K562 (cell line): Measurements from ENCODE around the gene PSMD9. TPM values are rescaled to one million over a fixed set of nuclear protein-coding genes. Genes with fewer than 3 reads are reported as not detected.

Experiments
- ATAC-seq: fragments of 200-7000 bp; cut with Tn5 transposase; 3 replicates; pipeline ENCODE4 v1.9.1; 2020; ENCODE audit warnings: moderate library complexity
- BruUV-seq: library from RNA; stranded (reverse); fragments of 400-500 nt; replicated peaks from 2 replicates; lab custom pipeline; 2021; lab: Mats Ljungman, UMichigan
- CTCF ChIA-PET: fragments of 300-600 bp; formaldehyde crosslinking; extraction: SDS; loops from one replicate; lab custom pipeline; 2021; ENCODE audit warnings: low intra/inter-chr PET ratio; lab: Yijun Ruan, JAX
- POLR2A ChIA-PET: fragments of 300-600, 350-650 bp; sonication (Branson Sonifier 250); formaldehyde crosslinking; extraction: SDS; loops from one replicate; lab custom pipeline; 2021; ENCODE audit warnings: antibody characterized with exemption, inconsistent platforms; lab: Yijun Ruan, JAX
- DNase-seq, 4 experiments: peaks; one replicate each; pipeline versions ENCODE4 v3.0.0 to v3.0.0-alpha.2; 2011 to 2018; ENCODE audit warnings: low spot score in 3 of 4, mixed read lengths in 3 of 4; ENCODE audit errors: extremely low read depth in 1 of 4
- FAIRE-seq: peaks from 2 replicates; lab custom pipeline; 2011; peaks lifted over from hg19 to GRCh38; lab: Jason Lieb, UNC
- H2AFZ ChIP-seq: 2 replicates; pipeline ENCODE4 v1.6.0; 2011; ENCODE audit warnings: low read depth, low read length, control low read depth, inconsistent platforms
- H3K27ac ChIP-seq: fragments of 200-600 bp; 3 replicates; pipeline ENCODE4 v1.8.0; 2011; ENCODE audit warnings: low read depth, mild to moderate bottlenecking, control low read depth, inconsistent platforms, low read length, moderate library complexity, mixed read lengths; ENCODE audit errors: extremely low read depth
- H3K27me3 ChIP-seq, 2 experiments: fragments of 300-600 bp in 1 of 2; 2 replicates in 1 of 2; 3 replicates in 1 of 2; pipeline versions ENCODE4 v1.6.0 to v1.8.0; 2011; ENCODE audit warnings: inconsistent platforms in 2 of 2, low read length in 2 of 2, mild to moderate bottlenecking in 1 of 2, mixed read lengths in 1 of 2, moderate library complexity in 1 of 2; ENCODE audit not compliant: control insufficient read depth in 2 of 2, insufficient read depth in 2 of 2
- H3K36me3 ChIP-seq: fragments of 300-600 bp; 3 replicates; pipeline ENCODE4 v1.8.0; 2011; ENCODE audit warnings: mild to moderate bottlenecking, low read length, inconsistent platforms; ENCODE audit not compliant: control insufficient read depth, insufficient read depth
- H3K4me1 ChIP-seq, 2 experiments: fragments of 200-600 bp in 1 of 2; replicated peaks in 1 of 2; 2 replicates in 1 of 2; 3 replicates in 1 of 2; pipeline versions ENCODE4 v1.5.1 to v1.8.0; 2011; ENCODE audit warnings: inconsistent platforms in 2 of 2, low read length in 2 of 2, mild to moderate bottlenecking in 1 of 2, mixed read lengths in 1 of 2, moderate library complexity in 1 of 2; ENCODE audit not compliant: control insufficient read depth in 2 of 2, insufficient read depth in 2 of 2
- H3K4me2 ChIP-seq: 2 replicates; pipeline ENCODE4 v1.6.1; 2011; ENCODE audit warnings: low read length, control low read depth, inconsistent platforms, mixed read lengths; ENCODE audit not compliant: insufficient read depth
- H3K4me3 ChIP-seq: fragments of 200-600 bp; sonication (generic), shearing (Covaris generic); 2 replicates; pipeline ENCODE4 v1.5.1; 2016; ENCODE audit warnings: control low read depth, inconsistent platforms
- H3K79me2 ChIP-seq: fragments of 200-600 bp; 3 replicates; pipeline ENCODE4 v1.8.0; 2011; ENCODE audit warnings: low read length, inconsistent platforms; ENCODE audit not compliant: control insufficient read depth, insufficient read depth
- H3K9ac ChIP-seq, 2 experiments: 2 replicates each; pipeline versions ENCODE4 v1.6.0 to v1.6.1; 2011; ENCODE audit warnings: low read depth in 2 of 2, low read length in 2 of 2, control low read depth in 1 of 2, inconsistent platforms in 1 of 2, mild to moderate bottlenecking in 1 of 2, mixed read lengths in 1 of 2; ENCODE audit not compliant: insufficient read depth in 1 of 2
- H3K9me1 ChIP-seq: one replicate; pipeline ENCODE4 v1.6.0; 2011; ENCODE audit warnings: inconsistent platforms, mild to moderate bottlenecking, low read length, moderate library complexity; ENCODE audit not compliant: control insufficient read depth, insufficient read depth
- H3K9me3 ChIP-seq: replicated peaks from 2 replicates; pipeline ENCODE4 v1.5.1; 2011; ENCODE audit warnings: low read depth, low read length, inconsistent platforms; ENCODE audit not compliant: control insufficient read depth, insufficient read depth
- H4K20me1 ChIP-seq: replicated peaks from 2 replicates; pipeline ENCODE4 v1.6.1; 2011; ENCODE audit warnings: low read length, inconsistent platforms, mixed read lengths; ENCODE audit not compliant: control insufficient read depth, insufficient read depth
- ADNP ChIP-seq: fragments of 200-800 bp; sonication (Bioruptor generic); IDR thresholded peaks from 2 replicates; pipeline ENCODE4 v1.6.1; 2016; ENCODE audit warnings: missing genetic modification characterization, missing compliant biosample characterization
- ARHGAP35 ChIP-seq: fragments of 450-650 bp; IDR thresholded peaks from 2 replicates; pipeline ENCODE4 v1.6.1; 2018; ENCODE audit not compliant: partially characterized antibody
- CCNT2 ChIP-seq: IDR thresholded peaks from 2 replicates; pipeline ENCODE4 v1.6.1; 2011; ENCODE audit warnings: borderline replicate concordance, low read depth, mild to moderate bottlenecking, moderate library complexity, mixed read lengths, low read length; ENCODE audit not compliant: insufficient read length; ENCODE audit errors: extremely low read depth
- HINFP ChIP-seq: fragments of 450-650 bp; conservative IDR thresholded peaks from 2 replicates; pipeline ENCODE4 v1.6.1; 2016; ENCODE audit warnings: missing genetic modification characterization, low read depth, mild to moderate bottlenecking, control low read depth, missing compliant biosample characterization
- JUNB ChIP-seq: fragments of 450-650 bp; formaldehyde crosslinking; conservative IDR thresholded peaks from 2 replicates; pipeline ENCODE4 v1.4.0; 2020; ENCODE audit warnings: mild to moderate bottlenecking
- KDM2B ChIP-seq: fragments of 250-450 bp; sonication (Bioruptor Pico); IDR thresholded peaks from 2 replicates; pipeline ENCODE4 v1.8.0; 2021; ENCODE audit warnings: mild to moderate bottlenecking, moderate library complexity
- KDM5B ChIP-seq: fragments of 200-600 bp; sonication (generic); IDR thresholded peaks from 2 replicates; pipeline ENCODE4 v1.6.1; 2012; ENCODE audit warnings: low read depth, mild to moderate bottlenecking, moderate library complexity, low read length, control low read depth, inconsistent platforms; ENCODE audit not compliant: insufficient replicate concordance
- PRDM10 ChIP-seq: fragments of 450-650 bp; IDR thresholded peaks from 2 replicates; pipeline ENCODE4 v1.6.1; 2018; ENCODE audit not compliant: partially characterized antibody
- PREB ChIP-seq: sonication (generic); formaldehyde crosslinking; IDR thresholded peaks from 2 replicates; pipeline ENCODE4 v1.8.1; 2023; ENCODE audit warnings: mild to moderate bottlenecking, missing genetic modification reagents
- PYGO2 ChIP-seq: fragments of 450-650 bp; IDR thresholded peaks from 2 replicates; pipeline ENCODE4 v1.6.1; 2016; ENCODE audit warnings: mild to moderate bottlenecking, missing genetic modification characterization, moderate library complexity, missing compliant biosample characterization
- RBFOX2 ChIP-seq: fragments of 200-400 bp; formaldehyde crosslinking; IDR thresholded peaks from 2 replicates; pipeline ENCODE4 v1.6.1; 2017; ENCODE audit warnings: low read depth, mild to moderate bottlenecking, low read length, moderate library complexity
- ZNF165 ChIP-seq: fragments of 250-450 bp; sonication (Bioruptor Pico); IDR thresholded peaks from 2 replicates; pipeline ENCODE4 v1.4.0; 2020; ENCODE audit warnings: borderline replicate concordance
- ZNF224 ChIP-seq: sonication (generic); formaldehyde crosslinking; IDR thresholded peaks from 2 replicates; pipeline ENCODE4 v1.8.0; 2022; ENCODE audit warnings: mild to moderate bottlenecking, missing genetic modification reagents
- WGBS: fragments of 100-300 bp; shearing (Covaris generic); methylation state at CpG from one replicate; pipeline ENCODE4 v1.1.6; 2016; ENCODE audit warnings: low coverage, mixed read lengths; ENCODE audit not compliant: insufficient coverage; ENCODE audit errors: missing lambda C conversion rate; 5-methylcytosine and 5-hydroxymethylcytosine counted together
- in situ Hi-C: fragments of 300-500 bp; cut with MboI; formaldehyde crosslinking; loops from 4 replicates; pipeline ENCODE4 v1.15.0; 2018; ENCODE audit warnings: inconsistent platforms, mixed read lengths
- intact Hi-C: fragments of 100-400 bp; cut with micrococcal nuclease; formaldehyde crosslinking; loops from 2 replicates; pipeline ENCODE4 v1.14.2; 2022
- polyA plus RNA-seq, 8 experiments: library from polyadenylated mRNA; depleted of rRNA in 4 of 8; stranded (reverse) in 5 of 8; unstranded in 3 of 8; fragments of >200 nt; fragmentation: Nextera tagmentation in 2 of 8; fragmentation: Illumina TruSeq in 1 of 8; extraction: Ambion mirVana in 2 of 8; extraction: Trizol in 1 of 8; gene quantifications; 2 replicates each; pipeline versions ENCODE4 v1.2.1 to v1.2.3, GENCODE V29; 2011 to 2014; ENCODE audit warnings: inconsistent platforms in 1 of 8, missing spikeins in 1 of 8
- total RNA-seq, 7 experiments: library from RNA; depleted of rRNA in 6 of 7; stranded (reverse); fragments of >200 nt in 6 of 7; fragmentation: Illumina TruSeq in 2 of 7; extraction: Trizol in 2 of 7; gene quantifications; 2 replicates each; pipeline versions ENCODE4 v1.2.1 to v1.2.3, GENCODE V29; 2011 to 2021; ENCODE audit warnings: low replicate concordance in 1 of 7

PSMD9 gene
- total and polyA plus RNA-seq, 9 of the 15 experiments (the other 6 are each of a cell fraction or from before 2014, with no cell fraction given) = 12.2 to 143 (median 61.3) TPM

GRCh38 chr12:121905746-121906145 lies 17.2 kb downstream of the PSMD9 start (continued):
- TF ChIP-seq PREB (CRISPR knock-in tag) (no peak), ZNF224 (CRISPR knock-in tag) (no peak), PYGO2 (no peak)

GRCh38 chr12:121908702-121909101 lies 20.1 kb downstream of the PSMD9 start:
- Histone ChIP-seq H4K20me1 (no peaks in the 10 kb centered on the region), H3K27ac (no peak overlapping the region), H3K27me3 (no peaks in the 10 kb centered on the region), H3K9me3 (no peaks in the 10 kb centered on the region), H3K36me3 (peaks cover 67% of the 10 kb centered on the region; the same call in 2 of the 3 replicates), H3K4me2 (no peak overlapping the region), H3K79me2 (no peaks in the 10 kb centered on the region), H3K4me1 (no peaks in the 10 kb centered on the region), H3K9ac (no peak overlapping the region), H2AFZ (no peak overlapping the region), H3K9me1 (no peaks in the 10 kb centered on the region), H3K4me3 (no peak overlapping the region)
- ChIA-PET CTCF (no interaction called here), POLR2A (interaction anchor here (0.7 to 1.0 kb wide), 3 partner anchors 8 to 190 kb away, joined by 3 read pairs; no protein-coding TSS in a partner anchor)
- in situ Hi-C loops = no loop called here
- intact Hi-C loops = no loop called here
- BruUV-seq = no TSS peak
- peak; percentile 27; the same call in 1 of the 3 replicates for ATAC-seq
- WGBS = 78% methylated on average over 2 of the region's 2 CpGs
- no peak for FAIRE-seq
- TF ChIP-seq ARHGAP35 = no peak
- no peak for TF ChIP-seq HINFP (tag)
- TF ChIP-seq RBFOX2 = no peak
- no peak for TF ChIP-seq ZNF165 (CRISPR knock-in tag)
- TF ChIP-seq ADNP (tag) = no peak
- TF ChIP-seq KDM2B = no peak
- TF ChIP-seq KDM5B = no peak
- TF ChIP-seq CCNT2 = no peak
- TF ChIP-seq JUNB (CRISPR knock-in tag) = no peak
- TF ChIP-seq PRDM10 = no peak
- no peak for DNase-seq
